Smooth muscle cell (in vitro differentiated cells): ENCODE data around the gene PRR35. TPM values are rescaled to one million over a fixed set of nuclear protein-coding genes. Genes with fewer than 3 reads are reported as not detected.

Source experiments
- DNase-seq: peaks from one replicate; lab custom pipeline; 2025; ENCODE audit not compliant: unreplicated experiment; lab: John Stamatoyannopoulos, UW
- H2AFZ ChIP-seq: fragments of 200-600 bp; sonication (generic); 2 replicates; pipeline ENCODE4 v1.6.0; 2016; ENCODE audit warnings: antibody characterized with exemption, low read depth, mild to moderate bottlenecking
- H3F3A ChIP-seq: fragments of 200-600 bp; sonication (generic); 2 replicates; pipeline ENCODE4 v1.6.0; 2017; ENCODE audit warnings: antibody characterized with exemption, low read depth
- H3K27ac ChIP-seq: fragments of 200-600 bp; sonication (generic); 2 replicates; pipeline ENCODE4 v1.5.1; 2016; ENCODE audit warnings: low read depth, mild to moderate bottlenecking
- H3K27me3 ChIP-seq: fragments of 200-600 bp; sonication (generic); 2 replicates; pipeline ENCODE4 v1.6.1; 2016; ENCODE audit warnings: low read depth, mild to moderate bottlenecking
- H3K36me3 ChIP-seq: fragments of 200-600 bp; sonication (generic); 2 replicates; pipeline ENCODE4 v1.5.1; 2016; ENCODE audit warnings: low read depth
- H3K4me1 ChIP-seq: fragments of 200-600 bp; sonication (generic); 2 replicates; pipeline ENCODE4 v1.5.1; 2016; ENCODE audit warnings: low read depth
- H3K4me2 ChIP-seq: fragments of 200-600 bp; sonication (generic); 2 replicates; pipeline ENCODE4 v1.6.0; 2016; ENCODE audit warnings: mild to moderate bottlenecking
- H3K4me3 ChIP-seq: fragments of 200-600 bp; sonication (generic); 2 replicates; pipeline ENCODE4 v1.5.1; 2016; ENCODE audit warnings: mild to moderate bottlenecking
- H3K79me2 ChIP-seq: fragments of 200-600 bp; sonication (generic); 2 replicates; pipeline ENCODE4 v1.6.0; 2016; ENCODE audit warnings: low read depth, mild to moderate bottlenecking
- H3K9ac ChIP-seq: fragments of 200-600 bp; sonication (generic); 2 replicates; pipeline ENCODE4 v1.6.0; 2016; ENCODE audit warnings: low read depth
- H3K9me3 ChIP-seq: fragments of 200-600 bp; sonication (generic); replicated peaks from 2 replicates; pipeline ENCODE4 v1.5.1; 2016; ENCODE audit warnings: low read depth
- H4K20me1 ChIP-seq: fragments of 200-600 bp; sonication (generic); 2 replicates; pipeline ENCODE4 v1.6.0; 2016; ENCODE audit warnings: low read depth
- WGBS: methylation state at CpG from one replicate; pipeline ENCODE4 v1.1.7; 2016; ENCODE audit warnings: low lambda C conversion rate; 5-methylcytosine and 5-hydroxymethylcytosine counted together
- polyA plus RNA-seq: library from polyadenylated mRNA; unstranded; fragments of >200 nt; fragmentation: Nextera tagmentation; extraction: Ambion mirVana; gene quantifications from 2 replicates; pipeline ENCODE4 v1.2.1, GENCODE V29; 2016
- total RNA-seq: library from RNA; depleted of rRNA; stranded (reverse); fragments of >200 nt; gene quantifications from 2 replicates; pipeline ENCODE4 v1.2.3, GENCODE V29; 2014
- TF ChIP-seq, protein P1 (sequence below): fragments of 200-600 bp; sonication (generic); IDR thresholded peaks from 2 replicates; pipeline ENCODE4 v1.5.1; 2017; ENCODE audit warnings: borderline replicate concordance, mild to moderate bottlenecking, antibody characterized with exemption; ENCODE audit not compliant: insufficient read depth, poor library complexity, severe bottlenecking

Gene PRR35
- total and polyA plus RNA-seq, 2 experiments from 2014 or later, result not detected

DNA sequence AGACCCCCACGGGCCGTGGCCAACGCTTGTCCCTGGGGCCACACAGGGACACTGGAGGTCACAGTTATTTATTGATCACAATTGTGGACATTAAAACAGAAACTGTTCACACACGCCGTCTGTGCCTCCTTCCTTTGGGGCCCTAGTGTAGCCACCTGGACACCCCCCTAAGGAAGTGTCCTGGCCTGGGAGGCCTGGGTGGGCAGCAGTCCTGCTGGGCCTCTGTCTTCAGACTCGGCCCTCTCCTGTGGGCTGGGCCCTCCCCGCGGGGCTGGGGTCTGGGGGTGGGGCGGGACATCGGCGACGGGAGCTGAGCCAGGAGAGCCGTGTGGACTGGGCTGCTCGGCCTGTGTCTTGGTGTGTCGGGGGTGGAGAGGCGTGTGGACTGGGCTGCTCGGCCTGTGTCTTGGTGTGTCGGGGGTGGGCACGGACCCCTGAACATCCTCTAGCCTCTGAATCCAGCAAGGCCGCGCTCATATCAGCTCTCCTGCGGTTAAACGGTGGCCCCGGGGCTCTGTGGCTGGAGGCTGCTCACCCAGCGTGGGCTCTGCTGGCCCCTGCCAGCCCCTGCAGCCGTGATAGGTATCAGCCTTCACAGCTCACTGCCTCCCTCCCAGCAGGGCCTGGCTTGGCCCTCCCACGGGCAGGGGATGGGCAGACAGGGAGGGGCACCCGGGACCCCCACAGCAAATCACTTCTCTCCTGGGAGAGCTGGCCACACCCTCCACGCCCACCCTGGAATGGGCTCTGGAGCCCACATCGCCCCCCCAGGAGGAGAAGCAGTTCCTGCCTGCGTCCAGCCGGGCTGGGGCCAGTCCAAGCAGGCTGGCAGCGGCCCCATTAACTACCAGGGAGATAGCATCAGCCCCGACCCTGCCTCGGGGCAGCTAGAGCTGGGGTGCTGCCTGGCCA is 5.5 kb downstream of the PRR35 start:
- TF ChIP-seq, protein P1, sequence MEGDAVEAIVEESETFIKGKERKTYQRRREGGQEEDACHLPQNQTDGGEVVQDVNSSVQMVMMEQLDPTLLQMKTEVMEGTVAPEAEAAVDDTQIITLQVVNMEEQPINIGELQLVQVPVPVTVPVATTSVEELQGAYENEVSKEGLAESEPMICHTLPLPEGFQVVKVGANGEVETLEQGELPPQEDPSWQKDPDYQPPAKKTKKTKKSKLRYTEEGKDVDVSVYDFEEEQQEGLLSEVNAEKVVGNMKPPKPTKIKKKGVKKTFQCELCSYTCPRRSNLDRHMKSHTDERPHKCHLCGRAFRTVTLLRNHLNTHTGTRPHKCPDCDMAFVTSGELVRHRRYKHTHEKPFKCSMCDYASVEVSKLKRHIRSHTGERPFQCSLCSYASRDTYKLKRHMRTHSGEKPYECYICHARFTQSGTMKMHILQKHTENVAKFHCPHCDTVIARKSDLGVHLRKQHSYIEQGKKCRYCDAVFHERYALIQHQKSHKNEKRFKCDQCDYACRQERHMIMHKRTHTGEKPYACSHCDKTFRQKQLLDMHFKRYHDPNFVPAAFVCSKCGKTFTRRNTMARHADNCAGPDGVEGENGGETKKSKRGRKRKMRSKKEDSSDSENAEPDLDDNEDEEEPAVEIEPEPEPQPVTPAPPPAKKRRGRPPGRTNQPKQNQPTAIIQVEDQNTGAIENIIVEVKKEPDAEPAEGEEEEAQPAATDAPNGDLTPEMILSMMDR, result no peak
- H3K9ac ChIP-seq, result no peak overlapping the region
- no peaks in the 10 kb centered on the region for H3F3A ChIP-seq
- no peaks in the 10 kb centered on the region for H3K36me3 ChIP-seq
- peaks cover 13% of the 10 kb centered on the region for H3K27me3 ChIP-seq
- H3K4me2 ChIP-seq, result peak overlapping the region; percentile 62
- no peak overlapping the region for H3K4me3 ChIP-seq
- H2AFZ ChIP-seq, result no peak overlapping the region
- peaks cover 19% of the 10 kb centered on the region for H3K4me1 ChIP-seq
- H3K27ac ChIP-seq, result peak overlapping the region; percentile 5
- peak; percentile 28 for DNase-seq
- H3K79me2 ChIP-seq, result peaks cover 8% of the 10 kb centered on the region
- peaks cover 2% of the 10 kb centered on the region for H4K20me1 ChIP-seq
- no peaks in the 10 kb centered on the region for H3K9me3 ChIP-seq
- 38% methylated on average over 33 of the region's 35 CpGs for WGBS

- Histone ChIP-seq H3K9me3 (no peaks in the 10 kb centered on the region), H3K4me3 (no peak within 1 kb of the TSS), H3K27ac (peak within 1 kb of the TSS; percentile 5), H3K79me2 (peaks cover 12% of the 10 kb centered on the region), H3F3A (no peaks in the 10 kb centered on the region), H3K27me3 (peaks cover 3% of the 10 kb centered on the region), H3K36me3 (no peaks in the 10 kb centered on the region), H2AFZ (no peak within 1 kb of the TSS), H3K9ac (no peak within 1 kb of the TSS), H4K20me1 (peaks cover 4% of the 10 kb centered on the region), H3K4me1 (peaks cover 19% of the 10 kb centered on the region), H3K4me2 (peak within 1 kb of the TSS; percentile 62)
- DNase-seq, result peak; percentile 38
- 47% methylated on average over 19 of the region's 26 CpGs for WGBS
- TF ChIP-seq, protein P1, result no peak
Observed at GRCh38 chr16:566475-567372, 6.5 kb downstream of the PRR35 start, which contains the start of gene NHLRC4. Gene NHLRC4 (plus strand): TSS chr16:567005. CDS start chr16:568048, 1,043 bp downstream.

- WGBS, result 97% methylated on average over 35 of the region's 35 CpGs
- Histone ChIP-seq H3F3A (no peaks in the 10 kb centered on the region), H3K79me2 (peaks cover 13% of the 10 kb centered on the region), H3K27ac (no peak overlapping the region), H2AFZ (no peak overlapping the region), H3K36me3 (no peaks in the 10 kb centered on the region), H3K4me3 (no peak overlapping the region), H3K4me1 (peaks cover 19% of the 10 kb centered on the region), H3K27me3 (no peaks in the 10 kb centered on the region), H3K4me2 (peak overlapping the region; percentile 62), H3K9ac (no peak overlapping the region), H4K20me1 (peaks cover 6% of the 10 kb centered on the region), H3K9me3 (no peaks in the 10 kb centered on the region)
- no peak for DNase-seq
- TF ChIP-seq, protein P1, result no peak
Observed at GRCh38 chr16:567373-568256, 7.4 kb downstream of the PRR35 start.
